GM19452 (cell line): Measurements from ENCODE around the gene TRAPPC1.

Source experiments
- ATAC-seq: cut with Tn5 transposase; IDR thresholded peaks from one replicate; pipeline ENCODE4 v1.9.1; 2021; ENCODE audit not compliant: unreplicated experiment

The TRAPPC1 gene

DNA sequence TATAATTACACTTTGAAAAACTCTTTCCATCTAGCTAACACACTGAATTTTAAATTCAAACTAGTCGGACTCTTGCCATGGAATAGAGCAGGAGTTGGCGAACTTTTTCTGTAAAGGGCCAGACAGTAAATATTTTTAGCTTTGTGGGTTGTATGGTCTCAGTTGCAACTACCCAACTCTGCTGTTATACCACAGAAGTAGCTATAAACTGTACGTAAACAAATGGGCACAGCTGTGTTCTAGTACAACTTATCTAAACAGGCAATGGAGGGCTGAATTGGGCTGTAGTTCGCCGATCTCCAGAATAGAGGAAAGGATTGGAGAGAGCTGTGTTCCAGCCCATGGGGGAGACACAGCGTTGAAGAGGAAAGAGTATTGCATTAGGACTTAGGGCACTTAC lies 9.0 kb upstream of the TRAPPC1 start:
- ATAC-seq, result no peak

DNA sequence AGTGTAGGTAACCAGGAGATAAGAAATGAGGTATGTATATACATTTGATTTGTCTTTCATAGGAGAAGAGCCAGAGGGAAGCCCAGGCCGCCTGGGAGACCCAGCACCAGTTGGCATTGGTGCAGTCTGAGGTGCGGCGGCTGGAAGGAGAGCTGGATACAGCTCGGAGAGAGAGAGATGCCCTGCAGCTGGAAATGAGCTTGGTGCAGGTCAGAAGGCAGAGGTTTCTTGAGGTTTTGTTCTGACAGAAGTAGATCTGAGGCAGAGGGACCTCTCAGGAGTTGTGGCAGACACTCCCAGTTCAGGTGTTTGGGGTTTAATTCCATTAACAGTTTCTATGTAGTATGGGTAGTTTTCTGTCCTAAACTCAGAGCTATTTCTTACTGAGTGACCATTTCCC lies 8.3 kb upstream of the TRAPPC1 start:
- no peak for ATAC-seq

DNA sequence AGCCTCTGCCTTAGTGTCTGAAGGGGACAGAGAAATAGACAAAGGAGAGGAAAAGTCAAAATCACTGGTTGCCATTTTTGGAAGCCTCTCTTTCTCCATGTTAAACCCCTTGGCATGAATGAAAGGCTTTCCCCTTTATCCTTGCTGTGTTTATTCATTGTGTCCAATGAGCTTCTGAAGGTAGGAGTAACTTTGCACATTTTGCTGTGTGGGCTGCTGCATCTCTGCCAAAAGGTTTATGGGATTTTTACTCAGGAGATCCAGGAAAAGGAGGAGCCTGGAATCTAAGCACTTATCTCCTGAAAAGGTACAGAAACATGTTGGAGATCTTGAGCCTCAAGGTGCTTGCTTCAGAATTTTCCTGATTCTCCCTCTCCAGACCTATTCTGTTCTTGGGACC lies 4.1 kb upstream of the TRAPPC1 start:
- ATAC-seq, result no peak

DNA sequence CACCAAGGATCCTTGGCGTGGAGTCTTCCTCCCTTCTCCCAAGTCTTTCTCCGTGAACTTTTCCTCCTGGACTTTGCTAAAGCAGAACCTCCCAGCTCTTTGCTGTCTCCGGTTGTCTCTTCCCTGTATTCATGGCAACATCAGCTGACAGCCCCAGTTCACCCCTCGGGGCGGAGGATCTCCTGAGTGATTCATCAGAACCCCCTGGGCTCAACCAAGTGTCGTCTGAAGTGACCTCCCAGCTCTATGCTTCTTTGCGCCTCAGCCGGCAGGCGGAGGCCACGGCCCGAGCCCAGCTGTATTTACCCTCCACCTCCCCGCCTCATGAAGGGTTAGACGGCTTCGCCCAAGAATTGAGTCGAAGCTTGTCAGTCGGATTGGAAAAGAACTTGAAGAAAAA lies 1.2 kb upstream of the TRAPPC1 start:
- ATAC-seq, result no peak

DNA sequence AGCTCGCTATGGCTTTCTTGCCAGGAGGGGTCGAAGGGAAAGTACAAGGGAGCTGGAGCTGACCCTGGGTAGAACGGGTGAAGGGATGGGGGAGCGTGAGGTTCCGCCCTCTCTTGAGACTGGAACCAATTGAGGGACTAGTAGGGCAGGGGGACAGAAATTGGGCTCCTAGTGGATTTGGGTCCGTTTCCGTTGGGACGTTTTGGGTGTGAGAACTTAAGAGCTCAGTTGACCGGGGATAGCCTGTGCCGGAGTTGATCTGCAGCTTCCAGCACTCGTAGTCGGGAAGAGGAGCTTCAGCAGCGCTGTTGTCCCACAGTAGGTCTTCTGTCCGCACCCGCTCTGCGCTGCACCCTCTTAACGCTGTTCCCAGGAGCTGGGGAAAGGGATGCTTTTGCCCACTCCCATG lies 741 bp upstream of the TRAPPC1 start:
- ATAC-seq, result no peak

DNA sequence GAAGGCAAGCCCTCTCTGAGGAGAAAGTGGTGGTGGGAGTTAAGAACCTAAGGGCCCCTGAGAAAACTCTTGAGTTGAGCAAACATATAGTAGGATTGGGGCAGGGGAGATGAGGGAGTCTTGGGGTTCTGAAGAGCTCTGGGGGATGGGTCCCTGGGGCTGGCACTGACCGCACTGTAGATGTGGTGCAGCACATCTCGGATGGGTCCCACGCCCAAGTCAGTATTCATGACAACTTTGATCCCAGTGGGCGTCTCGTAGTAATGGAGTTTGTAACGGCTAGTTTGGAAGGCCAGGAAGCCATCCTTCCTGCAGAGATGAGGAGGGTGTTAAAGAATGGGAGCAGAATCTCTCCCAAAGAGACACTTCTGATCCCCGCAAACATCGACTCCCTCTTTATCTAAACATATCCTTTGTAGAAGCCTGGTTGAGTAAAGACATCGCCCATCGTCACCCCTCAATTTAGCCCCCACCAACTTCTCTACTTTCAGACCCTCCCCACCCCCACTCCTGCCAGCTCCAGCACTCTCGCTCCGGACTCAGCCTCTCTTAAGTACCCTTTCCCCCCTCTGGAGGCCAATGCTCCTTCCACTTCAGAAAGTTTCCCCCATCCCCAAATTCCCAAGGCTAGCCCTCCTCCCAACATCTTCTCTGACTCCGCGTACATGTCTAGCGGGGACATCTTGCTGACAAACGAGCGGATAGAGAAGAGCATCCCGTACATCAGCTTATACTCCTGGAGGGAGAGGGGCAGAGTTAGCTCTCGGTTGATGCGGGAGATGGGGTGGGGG lies 710 bp downstream of the TRAPPC1 start:
- no peak for ATAC-seq

DNA sequence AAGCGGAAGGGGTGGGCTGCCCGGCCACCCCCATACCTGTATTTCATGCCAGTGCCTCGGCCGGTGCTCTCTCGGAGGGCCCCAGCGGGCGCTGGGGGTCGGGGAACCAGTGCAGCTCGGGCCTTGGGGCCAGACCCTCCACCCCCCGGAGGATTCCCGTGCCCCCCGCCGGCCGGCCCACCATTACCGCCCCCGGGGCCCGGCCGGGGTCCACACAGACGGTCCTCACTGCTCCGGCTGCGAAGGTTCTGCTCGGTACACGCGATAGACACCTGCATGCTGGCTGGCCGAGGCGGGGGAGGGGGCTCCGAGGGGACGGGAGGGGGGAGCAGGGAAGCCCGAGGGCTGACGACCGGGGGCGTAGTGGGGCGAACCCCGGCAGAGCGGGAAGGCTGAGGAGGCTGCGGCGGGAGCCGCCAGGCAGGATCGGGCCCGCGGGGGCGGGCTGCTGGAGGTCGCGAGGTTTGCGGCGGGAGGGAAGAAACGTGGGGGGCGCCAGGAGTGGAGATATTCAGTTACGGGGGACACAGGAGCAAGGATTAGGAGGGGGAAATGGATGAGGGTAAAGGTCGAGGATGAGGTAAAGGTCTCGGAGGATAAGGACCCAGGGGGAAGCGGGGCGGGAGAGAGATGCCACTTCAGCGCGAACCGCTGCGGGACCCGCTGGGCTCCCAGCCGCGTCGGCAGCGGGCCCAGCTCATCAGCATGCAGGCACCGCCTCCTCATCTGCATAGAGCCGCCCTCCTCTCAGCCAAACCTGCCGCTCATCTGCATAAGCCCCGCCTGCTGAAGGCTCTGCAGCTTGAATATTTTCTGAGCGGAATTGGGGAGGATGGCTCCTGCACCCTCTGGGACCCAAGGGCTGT lies 2.4 kb downstream of the TRAPPC1 start, which contains the start of gene KCNAB3:
Gene KCNAB3, minus strand, starts transcription at position 699 of the 866 bp plus-strand sequence. Its CDS starts 421 bp downstream, at position 278.
- ATAC-seq, result no peak

DNA sequence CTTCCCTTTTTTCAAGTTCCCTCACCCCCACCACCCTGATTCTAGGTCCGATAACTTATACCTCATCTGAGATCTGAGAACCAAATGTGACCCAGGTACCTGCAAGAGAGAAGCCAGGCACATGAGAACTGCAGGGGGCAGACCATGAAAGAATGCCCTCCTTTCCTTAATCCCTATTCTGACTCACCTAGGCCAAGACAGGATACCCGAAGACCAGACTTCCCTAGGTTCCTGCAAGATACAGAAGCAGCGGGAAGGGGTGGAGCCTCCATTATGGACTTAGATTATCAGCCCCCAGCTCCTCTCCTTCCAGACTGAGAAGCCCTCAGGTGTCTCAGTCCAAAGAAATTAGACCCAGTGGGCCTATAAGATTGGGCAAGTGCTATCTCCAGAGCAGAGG lies 4.2 kb downstream of the TRAPPC1 start:
- no peak for ATAC-seq

DNA sequence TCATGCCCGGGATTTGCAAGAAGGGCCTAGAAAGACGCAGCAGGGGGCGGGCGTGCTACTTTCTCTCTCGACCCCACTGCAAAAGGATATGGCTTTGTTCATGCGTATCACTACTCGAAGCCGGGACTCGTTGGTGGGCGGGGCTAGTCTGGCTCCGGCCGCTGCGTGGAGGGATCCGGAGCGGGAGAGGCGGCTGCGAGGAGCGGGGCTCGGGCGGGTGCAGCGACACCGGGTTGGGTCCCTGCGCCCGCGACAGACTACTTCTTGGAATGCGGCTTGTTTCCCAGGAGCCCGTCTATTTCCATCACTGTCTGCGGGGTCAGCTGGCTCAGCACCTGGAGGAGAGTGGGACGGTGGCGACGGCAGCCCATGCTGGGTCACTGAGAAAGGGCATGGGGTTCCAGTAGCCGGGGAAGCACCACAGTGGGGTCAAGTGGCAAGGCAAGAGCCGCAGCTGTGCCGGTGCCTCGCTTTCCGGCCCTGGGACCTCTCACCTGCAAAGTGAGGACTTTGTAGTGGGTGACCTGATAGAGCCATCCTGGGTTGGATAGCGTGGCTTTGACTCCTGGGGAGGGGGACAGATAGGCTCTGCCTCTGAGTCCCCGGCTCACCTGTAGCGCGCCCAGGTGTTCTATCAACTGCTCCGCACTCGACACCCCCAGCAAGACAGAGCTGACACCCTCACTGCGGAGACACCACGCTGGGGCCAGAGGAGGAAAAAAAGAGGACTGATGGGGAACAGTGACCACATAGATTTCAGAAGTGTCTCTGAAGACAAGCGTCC lies 8.7 kb downstream of the TRAPPC1 start:
- no peak for ATAC-seq

DNA sequence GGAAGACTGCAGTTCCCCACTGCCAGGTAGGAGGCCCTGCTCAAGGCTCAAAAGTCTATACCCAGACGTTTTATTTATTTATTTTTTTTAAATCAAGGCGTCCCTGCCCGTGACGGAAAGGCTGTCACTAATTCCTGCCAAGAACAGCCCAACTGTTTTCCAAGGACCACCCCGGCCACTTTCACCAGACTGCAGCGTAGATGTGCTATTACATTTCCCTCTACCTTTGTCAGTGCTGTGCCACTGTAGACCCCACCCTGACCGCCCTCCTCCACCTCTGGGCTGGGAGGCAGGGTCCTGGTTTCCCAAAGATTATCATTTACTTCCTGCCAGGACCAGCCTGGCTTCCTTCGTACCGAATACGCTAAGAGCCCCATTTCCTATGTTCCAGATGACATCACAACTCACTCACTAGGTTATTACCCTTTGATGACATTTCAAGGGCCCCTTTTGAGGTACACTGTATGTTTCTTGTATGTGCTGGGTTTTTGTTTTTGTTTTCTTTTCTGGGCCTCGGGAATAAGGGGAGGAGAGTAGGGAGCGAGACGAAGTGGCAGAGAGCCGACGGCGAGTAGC lies 9.4 kb downstream of the TRAPPC1 start:
- ATAC-seq, result no peak

DNA sequence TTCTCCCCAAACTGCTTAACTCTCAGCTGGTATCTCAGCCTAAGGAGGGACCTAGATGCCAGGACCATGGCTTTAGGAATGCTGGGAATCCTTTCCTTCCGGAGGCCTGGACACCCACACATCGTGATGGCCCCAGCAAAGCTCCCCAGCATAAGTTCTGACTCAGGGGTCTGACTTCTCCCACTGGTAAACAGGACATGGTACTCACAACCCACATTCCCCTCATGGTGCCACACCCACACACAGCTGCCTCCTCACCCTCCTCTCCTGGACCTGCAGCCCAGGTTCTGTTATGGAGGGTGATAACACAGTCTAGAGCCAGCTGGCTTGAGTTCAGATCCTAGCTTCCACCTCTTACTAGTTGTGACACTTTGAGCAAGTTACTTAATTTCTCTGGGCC lies 14.9 kb downstream of the TRAPPC1 start:
- ATAC-seq, result no peak

DNA sequence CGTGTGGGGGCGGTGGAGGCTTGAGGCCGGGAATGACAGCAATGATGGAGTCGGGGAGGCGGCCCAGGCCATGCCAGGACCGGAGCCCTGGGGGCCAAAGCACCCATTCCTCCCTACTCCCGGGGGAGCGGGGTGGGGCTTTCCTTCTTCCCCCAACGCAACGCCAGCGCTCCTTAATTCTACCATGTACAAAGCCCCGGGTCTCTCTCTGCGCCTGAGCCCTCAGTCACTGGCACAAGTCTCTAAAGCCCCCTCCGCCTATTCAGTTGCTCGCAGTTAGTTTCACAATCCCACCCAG lies 15.4 kb downstream of the TRAPPC1 start:
- no peak for ATAC-seq

DNA sequence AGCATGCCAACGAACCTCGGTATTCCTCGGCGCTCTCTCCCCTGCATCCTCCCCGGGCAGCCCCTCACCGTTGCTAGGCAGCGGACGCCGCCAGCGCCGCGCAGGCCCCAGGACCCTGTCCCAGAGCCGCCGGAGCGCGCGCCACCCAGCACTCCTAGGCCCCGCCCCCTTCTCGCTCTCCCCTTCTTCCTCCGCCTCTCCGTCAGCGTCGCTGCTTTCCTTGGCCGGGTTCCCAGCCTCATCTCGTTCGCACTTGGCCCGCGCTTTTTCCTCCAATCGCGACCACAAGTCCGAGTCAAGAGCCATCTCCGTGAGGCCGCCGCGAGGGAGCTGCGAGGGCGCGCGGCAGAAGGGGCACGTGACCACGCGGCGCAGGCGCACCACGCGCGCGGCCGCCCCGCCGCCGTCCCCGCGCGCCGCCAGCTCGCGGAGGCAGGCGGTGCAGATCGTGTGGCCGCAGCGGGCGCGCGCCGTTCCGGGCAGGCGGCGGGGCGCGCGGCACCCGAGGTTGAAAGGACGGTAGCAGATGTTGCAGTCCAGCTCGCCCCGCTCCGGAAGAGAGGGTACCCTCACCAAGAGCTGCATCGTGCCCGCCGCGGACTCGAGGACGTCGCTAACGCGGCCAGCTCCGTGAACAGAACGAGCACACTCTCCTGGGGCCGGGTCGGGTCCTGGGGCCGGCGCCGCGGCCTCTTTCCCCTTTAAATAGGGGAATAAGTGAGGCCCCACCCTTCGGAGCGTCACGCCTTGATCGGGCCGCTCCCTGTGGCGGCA lies 15.9 kb downstream of the TRAPPC1 start, which contains the start of gene RNF227:
Gene RNF227, minus strand, starts transcription at position 679 of the 774 bp plus-strand sequence. Its CDS starts 94 bp downstream, at position 585.
- ATAC-seq, result peak; percentile 64

DNA sequence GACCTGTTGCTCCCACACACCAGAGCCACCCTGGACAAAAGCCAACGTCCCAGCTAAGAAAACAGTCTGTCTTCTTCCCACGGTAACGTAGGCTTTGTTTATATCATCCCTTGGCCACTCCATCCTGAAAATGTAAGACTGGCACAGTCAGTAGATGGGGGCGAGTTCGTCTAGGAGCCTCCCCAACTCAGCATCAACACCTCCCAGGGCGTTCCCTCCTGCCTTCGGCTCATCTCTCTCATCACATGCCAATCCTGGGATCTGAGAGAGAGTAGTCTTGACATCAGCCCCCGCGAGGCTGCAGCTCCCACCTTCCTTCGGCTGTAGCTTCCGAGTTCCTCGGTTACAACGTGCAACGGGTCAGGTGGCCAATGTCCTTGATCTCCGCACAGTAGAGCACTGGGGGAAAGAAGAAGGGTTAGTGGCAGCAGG lies 16.6 kb downstream of the TRAPPC1 start:
- no peak for ATAC-seq

DNA sequence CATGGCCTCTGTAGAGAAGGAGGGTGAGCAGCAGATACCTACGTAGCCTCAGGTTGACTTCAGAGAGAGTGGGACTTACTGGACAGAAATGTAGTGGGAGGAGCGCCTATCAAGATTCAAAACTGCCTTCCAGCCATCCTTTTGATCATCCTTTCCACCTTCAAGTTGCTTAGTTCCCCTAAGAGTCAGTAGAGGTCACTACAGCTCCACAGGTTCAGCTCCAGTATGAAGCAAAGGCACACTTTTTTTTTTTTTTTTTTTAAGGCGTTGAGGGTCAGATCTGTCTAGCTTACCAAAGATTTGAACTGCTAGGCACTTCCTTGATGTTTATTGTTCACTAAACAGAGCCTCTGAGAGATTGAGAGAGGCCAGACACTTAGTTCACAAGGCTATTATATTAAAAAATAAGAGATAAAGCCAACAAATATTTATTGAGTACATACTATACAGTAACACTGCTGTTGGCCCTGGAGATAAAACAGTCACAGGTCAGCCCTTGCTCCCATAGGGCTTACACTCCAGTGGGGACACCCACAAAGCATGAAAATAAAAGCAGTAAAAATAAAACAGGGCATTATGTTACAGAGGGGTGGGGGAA lies 18.7 kb downstream of the TRAPPC1 start:
- no peak for ATAC-seq

DNA sequence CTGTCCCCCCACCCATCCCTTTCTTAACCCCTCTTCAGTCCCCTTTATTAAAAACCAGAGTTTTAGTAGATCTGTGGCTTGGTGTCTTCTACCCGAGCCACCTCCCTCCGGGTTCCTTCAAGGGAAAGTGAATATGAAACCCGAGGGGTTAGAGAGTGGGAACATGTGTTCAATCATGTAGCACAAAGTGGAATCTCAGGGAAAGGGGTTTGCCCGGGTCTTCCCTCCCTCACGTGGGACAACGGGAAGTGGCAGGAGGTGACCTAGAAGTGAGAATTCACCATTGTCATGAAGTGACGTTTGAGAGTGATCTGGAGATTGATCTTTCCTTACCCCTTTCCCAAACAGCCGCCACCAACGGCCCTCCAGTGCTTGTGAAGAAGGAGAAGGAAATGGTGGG lies 20.6 kb downstream of the TRAPPC1 start:
- ATAC-seq, result no peak

DNA sequence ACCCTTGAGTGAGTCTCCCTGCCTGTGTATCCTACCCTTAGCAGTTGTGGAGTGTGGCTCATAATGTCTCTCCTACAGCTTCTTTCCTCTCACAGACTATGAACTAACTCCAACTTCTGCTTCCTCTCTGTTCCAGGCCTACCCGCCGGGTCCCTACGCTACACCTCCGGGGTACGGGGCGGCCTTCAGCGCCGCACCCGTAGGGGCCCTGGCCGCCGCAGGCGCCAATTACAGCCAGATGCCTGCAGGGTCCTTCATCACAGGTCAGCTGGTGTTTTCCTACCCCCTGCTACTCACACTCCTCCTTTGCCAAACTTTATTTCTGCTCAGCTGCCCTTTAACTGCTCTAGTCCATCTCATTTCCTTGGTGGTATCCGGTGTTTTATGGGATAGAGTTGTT lies 21.0 kb downstream of the TRAPPC1 start:
- ATAC-seq, result no peak

DNA sequence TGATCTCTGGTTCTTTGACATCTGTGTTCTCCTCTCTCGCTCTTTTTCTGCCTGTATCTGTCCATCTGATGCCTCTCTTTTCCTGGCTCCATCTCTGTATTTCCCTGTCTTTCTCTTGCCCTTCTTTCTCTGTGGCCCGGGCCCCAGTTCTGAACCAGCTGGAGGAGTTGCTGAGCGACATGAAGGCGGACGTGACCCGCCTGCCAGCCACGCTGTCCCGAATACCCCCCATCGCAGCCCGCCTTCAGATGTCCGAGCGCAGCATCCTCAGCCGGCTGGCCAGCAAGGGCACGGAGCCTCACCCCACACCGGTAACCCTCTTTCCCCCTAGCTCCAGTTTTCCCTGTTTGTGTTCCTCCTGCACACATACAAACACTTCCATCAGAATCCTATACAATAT lies 21.5 kb downstream of the TRAPPC1 start:
- no peak for ATAC-seq

DNA sequence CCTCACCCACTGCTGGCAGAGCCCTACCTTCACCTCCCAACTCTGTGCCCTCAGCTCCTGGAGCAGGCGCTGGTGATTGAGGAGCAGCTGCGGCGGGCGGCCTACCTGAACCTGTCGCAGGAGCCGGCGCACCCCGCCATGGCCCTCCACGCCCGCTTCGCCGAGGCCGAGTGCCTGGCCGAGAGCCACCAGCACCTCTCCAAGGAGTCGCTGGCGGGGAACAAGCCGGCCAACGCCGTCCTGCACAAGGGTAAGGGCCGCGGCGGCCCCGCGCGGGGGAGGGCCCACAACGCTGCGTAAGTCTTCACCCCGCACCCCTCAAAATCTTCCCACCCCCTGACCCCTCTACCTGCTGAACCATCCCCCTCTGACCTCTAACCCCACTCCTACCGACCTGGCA lies 22.7 kb downstream of the TRAPPC1 start:
- ATAC-seq, result no peak
